GM13977 (cell line): Measurements from ENCODE around the gene ILKAP.

Source experiments
- DNase-seq: peaks from one replicate; pipeline ENCODE4 v3.0.0; 2012; ENCODE audit warnings: low spot score
- in situ Hi-C: fragments of 300-500 bp; cut with MboI; formaldehyde crosslinking; loops from one replicate; pipeline ENCODE4 v1.12.0; 2022; ENCODE audit warnings: low sequenced_read_pairs, low pct_unique_long_range_greater_than_20kb, mixed read lengths, inconsistent platforms; ENCODE audit not compliant: unreplicated experiment
- TF ChIP-seq, protein P1 (sequence below): IDR thresholded peaks from 2 replicates; pipeline ENCODE4 v1.5.1; 2012; ENCODE audit warnings: mild to moderate bottlenecking, control low read depth; ENCODE audit not compliant: insufficient read depth; ENCODE audit errors: extremely low read depth, missing control alignments

ILKAP gene

DNA sequence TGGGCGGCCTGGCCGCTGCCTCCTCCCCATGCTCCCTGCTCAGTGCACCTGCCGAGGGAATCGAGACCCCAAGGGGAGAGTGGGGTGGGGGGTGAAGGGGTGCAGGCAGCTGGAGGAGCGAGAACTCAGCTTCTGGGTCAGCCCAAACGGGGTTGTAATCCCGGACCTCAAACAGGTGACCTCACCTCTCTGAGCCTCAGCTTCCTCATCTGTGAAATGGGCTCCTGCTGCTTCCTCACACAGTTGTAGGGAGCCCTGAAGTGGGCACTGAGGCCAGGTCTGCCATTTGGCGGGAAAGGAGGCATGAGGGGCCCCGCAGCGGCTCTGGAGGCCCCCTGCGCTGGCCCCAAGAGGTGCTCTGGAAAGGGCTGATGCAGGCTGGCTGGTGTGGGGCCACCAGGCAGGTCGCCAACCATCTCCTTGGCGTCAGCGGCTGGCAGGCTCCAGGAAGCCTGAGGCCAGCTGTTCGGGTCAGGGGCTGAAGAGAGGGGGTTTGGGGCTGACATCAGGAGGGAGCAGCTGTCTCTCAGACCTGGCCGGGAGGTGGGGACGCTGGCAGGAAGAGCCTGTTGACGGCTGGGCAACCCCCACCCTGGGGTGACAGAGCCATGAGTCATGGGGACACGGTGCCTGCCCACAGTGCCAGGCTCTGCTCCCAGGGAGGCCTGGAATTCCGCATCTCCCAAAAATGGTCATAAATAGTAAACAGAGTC lies 60.1 kb downstream of the ILKAP start:
- in situ Hi-C loops = no loop called here
- TF ChIP-seq, protein P1, sequence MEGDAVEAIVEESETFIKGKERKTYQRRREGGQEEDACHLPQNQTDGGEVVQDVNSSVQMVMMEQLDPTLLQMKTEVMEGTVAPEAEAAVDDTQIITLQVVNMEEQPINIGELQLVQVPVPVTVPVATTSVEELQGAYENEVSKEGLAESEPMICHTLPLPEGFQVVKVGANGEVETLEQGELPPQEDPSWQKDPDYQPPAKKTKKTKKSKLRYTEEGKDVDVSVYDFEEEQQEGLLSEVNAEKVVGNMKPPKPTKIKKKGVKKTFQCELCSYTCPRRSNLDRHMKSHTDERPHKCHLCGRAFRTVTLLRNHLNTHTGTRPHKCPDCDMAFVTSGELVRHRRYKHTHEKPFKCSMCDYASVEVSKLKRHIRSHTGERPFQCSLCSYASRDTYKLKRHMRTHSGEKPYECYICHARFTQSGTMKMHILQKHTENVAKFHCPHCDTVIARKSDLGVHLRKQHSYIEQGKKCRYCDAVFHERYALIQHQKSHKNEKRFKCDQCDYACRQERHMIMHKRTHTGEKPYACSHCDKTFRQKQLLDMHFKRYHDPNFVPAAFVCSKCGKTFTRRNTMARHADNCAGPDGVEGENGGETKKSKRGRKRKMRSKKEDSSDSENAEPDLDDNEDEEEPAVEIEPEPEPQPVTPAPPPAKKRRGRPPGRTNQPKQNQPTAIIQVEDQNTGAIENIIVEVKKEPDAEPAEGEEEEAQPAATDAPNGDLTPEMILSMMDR = no peak
- no peak for DNase-seq

DNA sequence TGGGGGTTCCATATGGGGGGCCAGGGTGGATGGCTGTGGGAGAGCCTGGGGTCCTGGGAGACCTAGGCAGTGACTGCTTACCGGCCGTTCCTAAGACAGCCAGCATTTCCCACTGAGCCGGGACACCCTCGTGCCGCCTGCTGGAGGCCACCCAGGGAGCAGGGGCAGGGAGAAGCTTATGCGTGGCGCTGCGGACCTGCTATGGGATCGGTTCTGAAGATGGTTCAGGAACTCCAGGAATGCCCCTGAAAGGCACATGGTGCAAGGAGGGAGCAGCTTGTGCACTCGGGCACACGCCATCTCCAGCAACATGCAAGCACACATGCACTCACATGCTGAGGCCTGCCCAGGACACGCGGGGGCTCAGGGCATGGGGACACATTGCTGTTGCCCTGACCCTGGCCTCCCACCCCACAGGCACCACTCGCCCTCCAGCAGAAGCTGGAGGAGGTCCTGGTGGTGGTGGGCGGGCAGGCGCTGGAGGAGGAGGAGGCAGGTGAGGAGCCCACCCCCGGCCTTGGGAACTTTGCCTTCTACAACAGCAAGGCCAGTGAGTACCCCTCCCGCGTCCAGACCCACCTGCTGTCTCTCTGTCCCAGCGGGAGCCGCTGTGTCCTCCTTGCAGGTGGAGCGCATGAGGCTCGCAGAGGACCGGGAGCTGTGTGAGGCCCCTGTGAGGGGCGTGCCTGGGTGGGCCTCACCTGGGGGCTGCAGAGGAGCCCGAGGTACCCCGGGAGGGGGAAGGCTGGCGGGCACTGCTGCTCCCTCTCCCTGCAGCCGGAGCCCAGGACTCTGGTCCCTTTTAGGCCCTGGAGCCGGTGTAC lies 60.9 kb downstream of the ILKAP start:
- TF ChIP-seq, protein P1 = no peak
- no peak for DNase-seq
- in situ Hi-C loops = no loop called here

DNA sequence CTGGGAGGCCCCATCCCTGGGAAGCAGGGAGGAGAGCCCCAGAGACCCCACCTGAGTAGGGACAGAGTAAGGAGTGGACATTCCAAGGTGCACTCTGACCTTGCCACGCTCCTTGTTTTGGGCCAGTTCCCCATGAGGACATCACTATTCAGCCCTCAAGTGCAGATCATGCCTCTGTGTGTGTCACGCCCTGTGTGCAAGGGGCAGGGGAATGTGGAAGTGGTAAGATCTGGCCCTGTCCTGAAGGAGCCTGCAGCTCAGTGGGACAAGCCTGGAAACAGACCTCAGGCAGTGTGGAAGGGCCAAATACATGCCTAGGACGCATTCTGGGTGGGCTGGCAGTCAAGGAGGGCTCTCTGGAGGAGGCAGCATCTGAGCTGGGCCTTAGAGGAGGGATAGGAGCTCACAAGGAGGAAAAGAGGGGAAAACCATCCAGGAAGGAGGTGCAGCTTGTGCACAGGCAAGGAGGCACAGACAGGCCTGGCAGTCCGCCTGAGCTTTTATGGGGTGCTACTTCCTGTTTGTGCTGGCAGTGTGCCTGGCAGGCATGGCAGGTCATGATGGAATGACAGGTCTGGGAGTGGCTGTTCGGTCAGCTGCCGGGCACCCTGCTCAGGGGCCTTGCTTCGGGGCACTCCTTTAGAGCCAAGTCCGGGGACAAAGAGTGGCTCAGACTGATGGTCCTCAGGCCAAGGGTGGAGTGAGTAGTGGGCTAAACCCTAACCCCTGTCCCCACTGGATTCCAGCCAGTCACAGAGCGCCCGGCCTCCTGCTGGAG lies 61.8 kb downstream of the ILKAP start:
- TF ChIP-seq, protein P1 = no peak
- no peak for DNase-seq
- in situ Hi-C loops = no loop called here

DNA sequence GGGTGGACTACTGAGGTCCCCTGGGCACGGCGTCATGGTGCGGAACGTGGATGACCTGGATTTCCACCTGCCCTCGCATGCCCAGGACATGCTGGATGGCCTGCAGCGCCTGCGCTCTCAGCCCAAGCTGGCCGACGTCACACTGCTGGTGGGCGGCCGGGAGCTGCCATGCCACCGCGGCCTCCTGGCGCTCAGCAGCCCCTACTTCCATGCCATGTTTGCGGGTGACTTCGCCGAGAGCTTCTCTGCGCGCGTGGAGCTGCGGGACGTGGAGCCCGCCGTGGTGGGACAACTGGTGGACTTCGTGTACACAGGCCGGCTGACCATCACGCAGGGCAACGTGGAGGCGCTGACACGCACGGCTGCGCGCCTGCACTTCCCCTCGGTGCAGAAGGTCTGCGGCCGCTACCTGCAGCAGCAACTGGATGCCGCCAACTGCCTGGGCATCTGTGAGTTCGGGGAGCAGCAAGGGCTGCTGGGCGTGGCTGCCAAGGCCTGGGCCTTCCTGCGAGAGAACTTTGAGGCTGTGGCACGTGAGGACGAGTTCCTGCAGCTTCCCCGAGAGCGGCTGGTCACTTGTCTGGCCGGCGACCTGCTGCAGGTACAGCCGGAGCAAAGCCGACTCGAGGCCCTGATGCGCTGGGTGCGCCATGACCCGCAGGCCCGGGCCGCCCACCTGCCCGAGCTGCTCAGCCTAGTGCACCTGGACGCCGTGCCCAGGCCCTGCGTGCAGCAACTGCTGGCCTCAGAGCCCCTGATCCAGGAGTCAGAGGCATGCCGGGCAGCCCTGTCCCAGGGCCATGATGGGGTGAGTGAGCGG lies 62.6 kb downstream of the ILKAP start:
- in situ Hi-C loops = no loop called here
- DNase-seq = no peak

DNA sequence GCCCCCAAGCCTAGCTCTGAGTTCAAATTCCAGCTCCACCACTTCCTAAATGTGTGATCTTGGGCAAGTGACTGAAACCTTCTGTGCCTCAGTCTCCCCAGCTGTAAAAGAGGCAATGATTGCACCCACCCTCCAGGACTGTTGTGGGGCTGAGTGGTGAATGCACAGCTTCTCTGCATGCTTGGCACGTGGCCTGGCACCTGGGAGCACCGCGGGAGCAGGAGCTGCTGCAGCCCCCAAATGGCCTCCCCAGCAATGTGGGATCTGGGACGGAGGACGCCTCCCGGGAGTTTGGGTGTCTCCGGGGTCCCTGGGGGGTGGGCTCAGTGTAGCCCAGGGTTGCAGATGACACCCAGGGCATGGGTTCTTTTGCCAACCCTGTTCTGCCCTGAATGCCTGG lies 63.5 kb downstream of the ILKAP start:
- no peak for DNase-seq

More for the DNA sequence above, 62.6 kb downstream of the ILKAP start:
- TF ChIP-seq, protein P1 = no peak

More for the DNA sequence above, 63.5 kb downstream of the ILKAP start:
- TF ChIP-seq, protein P1 = no peak
- in situ Hi-C loops = no loop called here
